Activated naive CD4-positive, alpha-beta T cell treated with anti-CD3 and anti-CD28 coated beads for 36 hours (primary cell): ENCODE results near the gene ZMYND15. TPM values are rescaled to one million over a fixed set of nuclear protein-coding genes. Genes with fewer than 3 reads are reported as not detected.
A peak's percentile ranks its signal among the peaks of the same experiment; 100 is the strongest.

Source experiments
- CTCF ChIA-PET: fragments of 350-600 bp; sonication (Branson Sonifier 250); formaldehyde crosslinking; loops from one replicate; lab custom pipeline; 2021; ENCODE audit warnings: antibody characterized with exemption; lab: Charles Lee
- DNase-seq: peaks from one replicate; pipeline ENCODE4 v3.0.0-alpha.2; 2020
- H3K27ac Mint-ChIP-seq: one replicate; pipeline ENCODE4 v1.8.0; 2021; ENCODE audit warnings: mild to moderate bottlenecking, mixed read lengths
- H3K27me3 Mint-ChIP-seq: one replicate; pipeline ENCODE4 v1.8.0; 2021; ENCODE audit warnings: low read depth, mixed read lengths
- H3K36me3 Mint-ChIP-seq: one replicate; pipeline ENCODE4 v1.8.0; 2021; ENCODE audit warnings: low read depth, mixed read lengths
- H3K4me1 Mint-ChIP-seq: one replicate; pipeline ENCODE4 v1.8.0; 2021; ENCODE audit warnings: low read depth, mixed read lengths
- H3K4me3 Mint-ChIP-seq: one replicate; pipeline ENCODE4 v1.8.0; 2021; ENCODE audit warnings: mild to moderate bottlenecking, moderate library complexity, mixed read lengths
- H3K9me3 Mint-ChIP-seq: one replicate; pipeline ENCODE4 v1.8.0; 2021; ENCODE audit warnings: mixed read lengths
- intact Hi-C: fragments of 100-400 bp; cut with micrococcal nuclease; formaldehyde crosslinking; loops from one replicate; pipeline ENCODE4 v1.15.1; 2023
- total RNA-seq, 2 experiments: library from RNA; stranded (reverse); gene quantifications; one replicate each; pipeline ENCODE4 v1.2.3, GENCODE V29; 2021

Gene ZMYND15
- total RNA-seq, 2 experiments from 2014 or later, result 0.17 TPM; not detected in 1

DNA sequence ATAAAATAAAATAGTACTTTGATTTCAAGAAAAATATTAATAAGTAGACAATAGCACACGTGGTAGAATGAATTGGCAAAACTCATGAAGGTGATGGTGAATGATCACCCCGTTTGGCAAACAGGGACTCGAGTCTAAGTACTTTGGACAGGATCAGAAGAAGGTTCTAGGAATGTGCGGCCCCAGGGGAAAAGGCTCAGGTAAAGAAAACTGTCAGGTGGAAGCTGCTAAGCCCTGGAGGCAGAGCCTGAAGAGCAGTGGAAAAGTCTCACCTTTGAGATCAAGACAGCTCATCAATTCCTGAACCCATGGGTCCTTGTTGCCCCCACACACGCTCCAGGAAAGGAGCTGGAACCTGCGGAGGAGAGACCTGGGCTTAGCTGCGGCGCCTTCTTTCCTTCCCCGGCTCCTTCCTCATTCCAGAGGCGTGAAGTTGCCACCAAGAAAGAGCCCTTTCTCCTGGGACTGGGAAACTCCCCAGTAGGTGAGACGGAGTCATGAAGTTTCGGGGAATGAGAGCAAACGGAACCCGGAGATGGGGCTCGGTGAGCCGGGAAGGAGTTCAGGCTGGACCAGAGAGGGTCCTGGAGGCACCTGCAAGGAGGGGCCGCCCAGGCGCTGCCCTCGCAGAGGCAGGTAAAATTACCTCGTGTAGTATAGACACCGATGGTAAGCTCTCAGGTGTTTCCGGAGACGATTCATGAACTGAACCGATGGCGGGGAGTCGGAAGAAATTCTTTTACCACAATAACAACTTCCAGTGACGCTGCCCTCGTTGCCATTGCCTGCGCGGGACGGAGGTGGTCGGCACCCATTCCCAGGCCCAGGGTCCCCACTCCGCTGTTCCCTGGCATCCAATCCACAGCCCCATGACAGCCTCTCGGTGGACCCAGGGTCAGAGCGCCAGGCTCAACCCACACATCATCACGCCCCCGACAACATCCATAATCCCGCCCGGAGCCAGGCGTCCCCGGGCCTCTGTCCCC lies 1.2 kb upstream of the ZMYND15 start:
- Mint-ChIP-seq H3K27ac (no peak overlapping the region), H3K4me3 (peak overlapping the region; percentile 72), H3K36me3 (no peaks in the 10 kb centered on the region), H3K27me3 (peaks cover 18% of the 10 kb centered on the region), H3K4me1 (peaks cover 20% of the 10 kb centered on the region), H3K9me3 (no peaks in the 10 kb centered on the region)
- DNase-seq, result peak; percentile 24
- CTCF ChIA-PET, result interaction anchor here (0.6 kb wide), 1 partner anchor 174 kb away, joined by 3 read pairs; no protein-coding TSS in a partner anchor
- intact Hi-C loops, result loop anchor here (2.0 kb wide), 1 partner anchor 52 kb away; no protein-coding TSS in a partner anchor

DNA sequence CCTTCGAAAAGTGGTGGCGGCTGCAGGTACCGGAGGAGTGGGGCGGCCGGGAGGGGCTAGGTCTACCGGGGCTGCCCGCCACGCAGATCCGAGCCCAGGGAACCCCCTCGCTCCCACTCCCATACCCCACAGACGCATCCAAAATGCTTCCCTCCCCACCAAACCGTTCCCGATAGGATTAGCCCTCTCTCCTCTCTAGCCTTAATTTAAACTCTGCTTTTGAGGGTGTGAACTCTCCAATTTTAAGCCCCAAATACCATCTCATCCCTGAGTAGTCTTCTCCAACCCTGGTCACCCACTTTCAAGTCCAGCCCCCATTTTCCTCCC lies 355 bp downstream of the ZMYND15 start:
- H3K4me3 Mint-ChIP-seq, result peak overlapping the region; percentile 70
- no peaks in the 10 kb centered on the region for H3K9me3 Mint-ChIP-seq
- CTCF ChIA-PET, result no interaction called here
- H3K27me3 Mint-ChIP-seq, result peaks cover 20% of the 10 kb centered on the region
- H3K27ac Mint-ChIP-seq, result no peak overlapping the region
- intact Hi-C loops, result no loop called here
- no peaks in the 10 kb centered on the region for H3K36me3 Mint-ChIP-seq
- DNase-seq, result no peak
- peaks cover 18% of the 10 kb centered on the region for H3K4me1 Mint-ChIP-seq

DNA sequence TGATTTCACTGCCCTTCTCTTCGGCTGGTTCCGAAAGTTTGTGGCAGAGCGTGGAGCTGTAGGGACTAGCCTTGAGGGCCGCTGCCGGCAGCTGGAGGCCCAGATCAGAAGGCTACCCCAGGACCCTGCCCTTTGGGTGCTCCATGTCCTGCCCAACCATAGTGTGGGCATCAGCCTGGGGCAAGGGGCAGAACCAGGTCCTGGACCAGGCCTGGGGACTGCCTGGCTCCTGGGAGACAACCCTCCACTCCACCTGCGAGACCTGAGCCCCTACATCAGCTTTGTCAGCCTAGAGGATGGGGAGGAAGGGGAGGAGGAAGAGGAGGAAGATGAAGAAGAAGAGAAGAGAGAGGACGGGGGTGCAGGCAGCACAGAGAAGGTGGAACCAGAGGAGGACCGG lies 951 bp downstream of the ZMYND15 start:
- Mint-ChIP-seq H3K36me3 (no peaks in the 10 kb centered on the region), H3K4me1 (peaks cover 22% of the 10 kb centered on the region), H3K9me3 (no peaks in the 10 kb centered on the region), H3K27ac (no peak overlapping the region), H3K4me3 (peak overlapping the region; percentile 70), H3K27me3 (peaks cover 20% of the 10 kb centered on the region)
- no peak for DNase-seq
- CTCF ChIA-PET, result no interaction called here
- intact Hi-C loops, result no loop called here

DNA sequence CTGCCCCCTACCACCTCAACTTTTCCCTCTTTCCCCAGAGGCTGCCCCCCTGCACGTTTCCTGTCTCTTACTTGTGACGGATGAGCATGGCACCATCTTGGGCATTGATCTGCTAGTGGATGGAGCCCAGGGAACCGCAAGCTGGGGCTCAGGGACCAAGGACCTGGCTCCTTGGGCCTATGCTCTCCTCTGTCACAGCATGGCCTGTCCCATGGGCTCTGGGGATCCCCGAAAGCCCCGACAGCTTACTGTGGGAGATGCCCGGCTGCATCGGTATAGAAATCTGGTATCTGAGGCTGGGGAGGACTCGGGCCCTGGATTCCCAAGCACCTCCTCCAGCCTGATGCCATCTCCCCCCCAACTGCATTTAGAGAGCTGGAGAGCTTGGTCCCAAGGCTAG lies 1.9 kb downstream of the ZMYND15 start:
- Mint-ChIP-seq H3K9me3 (no peaks in the 10 kb centered on the region), H3K4me3 (no peak overlapping the region), H3K36me3 (no peaks in the 10 kb centered on the region), H3K27ac (no peak overlapping the region), H3K27me3 (peaks cover 20% of the 10 kb centered on the region), H3K4me1 (peaks cover 21% of the 10 kb centered on the region)
- intact Hi-C loops, result no loop called here
- DNase-seq, result no peak
- CTCF ChIA-PET, result no interaction called here

DNA sequence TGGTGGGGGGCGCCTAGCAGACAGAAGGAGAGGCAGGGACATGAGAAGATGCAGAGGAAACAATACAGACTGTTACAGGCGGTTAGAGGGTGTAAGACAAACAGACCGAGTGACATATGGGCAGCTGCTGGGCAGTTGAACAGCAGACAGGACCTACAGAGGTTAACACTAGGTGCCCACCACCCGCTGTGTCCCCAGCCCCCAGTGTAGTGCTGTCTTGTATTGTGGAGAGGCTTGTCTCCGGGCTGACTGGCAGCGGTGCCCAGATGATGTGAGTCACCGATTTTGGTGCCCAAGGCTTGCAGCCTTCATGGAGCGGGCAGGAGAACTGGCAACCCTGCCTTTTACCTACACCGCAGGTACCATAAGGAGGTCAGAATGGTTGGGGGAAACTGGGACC lies 2.5 kb downstream of the ZMYND15 start:
- CTCF ChIA-PET, result no interaction called here

DNA sequence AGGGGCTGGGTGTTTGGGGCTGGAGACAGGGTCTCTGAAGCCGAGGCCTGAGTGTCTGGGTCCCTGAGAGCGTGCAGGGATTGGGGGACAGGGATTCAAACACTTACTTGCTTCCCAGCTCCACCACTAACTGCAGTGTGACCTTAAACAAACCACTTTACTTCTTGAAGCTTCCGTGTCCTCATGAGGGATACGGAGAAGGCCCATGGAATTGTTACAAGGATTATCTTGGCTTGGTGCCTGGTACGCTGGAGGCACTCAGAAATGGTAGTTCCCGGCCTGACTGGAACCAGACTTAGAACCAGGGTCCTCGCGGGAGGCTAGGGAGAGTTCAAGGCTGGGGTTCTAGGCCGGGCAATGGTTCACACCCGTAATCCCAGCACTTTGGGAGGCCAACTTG lies 3.0 kb downstream of the ZMYND15 start:
- intact Hi-C loops, result no loop called here
- CTCF ChIA-PET, result no interaction called here
- no peak overlapping the region for H3K4me3 Mint-ChIP-seq

More for the DNA sequence above, 2.5 kb downstream of the ZMYND15 start:
- intact Hi-C loops, result no loop called here
- no peak overlapping the region for H3K27ac Mint-ChIP-seq
- peaks cover 22% of the 10 kb centered on the region for H3K4me1 Mint-ChIP-seq
- H3K9me3 Mint-ChIP-seq, result no peaks in the 10 kb centered on the region
- no peak for DNase-seq
- H3K4me3 Mint-ChIP-seq, result no peak overlapping the region
- peaks cover 20% of the 10 kb centered on the region for H3K27me3 Mint-ChIP-seq
- no peaks in the 10 kb centered on the region for H3K36me3 Mint-ChIP-seq

DNA sequence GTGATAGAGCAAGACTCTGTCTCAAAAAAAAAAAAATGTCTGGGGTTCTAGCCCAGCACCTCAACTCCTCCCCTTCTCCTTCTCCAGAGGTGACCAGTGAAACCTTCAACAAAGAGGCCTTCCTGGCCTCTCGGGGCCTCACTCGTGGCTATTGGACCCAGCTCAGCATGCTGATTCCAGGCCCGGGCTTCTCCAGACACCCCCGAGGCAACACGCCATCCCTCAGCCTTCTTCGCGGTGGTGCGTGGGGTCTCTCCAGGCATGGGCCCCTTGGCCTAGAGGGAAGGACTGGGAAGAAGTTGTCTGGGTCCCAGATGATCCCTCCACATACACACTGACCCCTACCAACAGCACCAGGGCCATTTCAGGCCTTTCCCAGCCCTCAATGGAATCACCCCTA lies 3.6 kb downstream of the ZMYND15 start:
- H3K27ac Mint-ChIP-seq, result no peak overlapping the region
- intact Hi-C loops, result no loop called here
- no peak for DNase-seq
- CTCF ChIA-PET, result interaction anchor here (0.6 to 1.5 kb wide), 2 partner anchors 47 to 191 kb away, joined by 3 to 5 read pairs; no protein-coding TSS in a partner anchor
- no peaks in the 10 kb centered on the region for H3K9me3 Mint-ChIP-seq
- H3K27me3 Mint-ChIP-seq, result peaks cover 18% of the 10 kb centered on the region
- no peak overlapping the region for H3K4me3 Mint-ChIP-seq
- no peaks in the 10 kb centered on the region for H3K36me3 Mint-ChIP-seq
- H3K4me1 Mint-ChIP-seq, result peaks cover 28% of the 10 kb centered on the region

More for the DNA sequence above, 3.0 kb downstream of the ZMYND15 start:
- Mint-ChIP-seq H3K27me3 (peaks cover 20% of the 10 kb centered on the region), H3K36me3 (no peaks in the 10 kb centered on the region), H3K9me3 (no peaks in the 10 kb centered on the region), H3K4me1 (peaks cover 24% of the 10 kb centered on the region), H3K27ac (no peak overlapping the region)
- DNase-seq, result no peak

DNA sequence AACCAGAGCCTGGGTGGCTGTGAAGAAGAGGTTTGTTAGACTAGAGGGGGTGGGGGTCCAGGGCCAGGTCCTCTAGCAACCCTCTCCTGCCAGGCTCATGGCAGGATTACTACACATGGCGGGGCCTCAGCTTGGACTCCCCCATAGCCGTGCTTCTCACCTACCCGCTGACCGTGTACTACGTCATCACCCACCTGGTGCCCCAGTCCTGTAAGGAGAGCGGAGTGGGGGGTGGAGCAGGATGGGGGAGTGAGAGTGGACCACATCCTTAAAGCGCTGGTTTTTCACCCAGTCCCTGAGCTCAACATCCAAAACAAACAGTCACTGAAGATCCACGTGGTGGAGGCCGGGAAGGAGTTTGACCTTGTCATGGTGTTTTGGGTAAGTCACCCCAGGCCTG lies 4.3 kb downstream of the ZMYND15 start:
- H3K9me3 Mint-ChIP-seq, result no peaks in the 10 kb centered on the region
- intact Hi-C loops, result no loop called here
- H3K4me1 Mint-ChIP-seq, result peaks cover 28% of the 10 kb centered on the region
- H3K27ac Mint-ChIP-seq, result no peak overlapping the region
- CTCF ChIA-PET, result interaction anchor here (1.5 kb wide), 1 partner anchor 46 kb away, joined by 5 read pairs; no protein-coding TSS in a partner anchor
- H3K4me3 Mint-ChIP-seq, result no peak overlapping the region
- DNase-seq, result no peak
- no peaks in the 10 kb centered on the region for H3K36me3 Mint-ChIP-seq
- peaks cover 11% of the 10 kb centered on the region for H3K27me3 Mint-ChIP-seq

DNA sequence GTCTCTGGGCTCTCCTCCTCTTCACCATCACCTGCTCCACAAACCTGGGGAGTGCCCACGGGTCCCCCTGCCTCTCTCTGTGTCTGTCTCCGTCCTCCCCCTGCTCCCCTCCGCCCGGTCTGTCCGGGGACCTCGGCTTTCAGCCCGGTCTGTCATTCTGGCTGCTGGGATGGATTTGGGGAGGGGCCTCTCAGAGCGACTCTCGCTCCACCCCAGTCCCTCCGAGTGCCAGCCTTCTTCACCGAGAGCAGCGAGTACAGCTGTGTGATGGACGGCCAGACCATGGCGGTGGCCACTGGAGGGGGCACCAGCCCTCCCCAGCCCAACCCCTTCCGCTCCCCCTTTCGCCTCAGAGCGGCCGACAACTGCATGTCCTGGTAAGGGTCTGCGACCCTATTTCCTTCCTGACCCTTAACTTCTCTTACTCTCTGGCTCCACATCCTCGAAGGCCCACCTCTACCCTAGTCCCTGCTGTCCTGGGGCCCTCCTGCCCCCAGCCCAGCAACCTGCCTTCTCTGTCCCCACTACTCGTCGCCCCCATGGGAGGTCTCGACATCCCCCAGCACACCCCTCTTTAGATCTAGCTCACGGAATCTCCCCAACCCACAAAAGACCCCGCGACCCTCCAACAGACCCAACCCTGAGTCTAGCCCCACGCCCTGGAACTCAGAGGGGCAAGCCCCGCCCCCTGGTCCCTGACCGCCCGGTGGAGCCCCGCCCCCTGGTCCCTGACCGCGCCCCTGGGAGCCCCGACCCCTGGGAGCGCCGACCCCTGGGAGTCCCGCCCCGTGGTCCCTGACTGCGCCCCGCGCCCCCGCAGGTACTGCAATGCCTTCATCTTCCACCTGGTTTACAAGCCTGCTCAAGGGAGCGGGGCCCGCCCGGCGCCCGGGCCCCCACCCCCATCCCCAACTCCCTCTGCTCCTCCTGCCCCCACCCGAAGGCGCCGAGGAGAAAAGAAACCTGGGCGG lies 5.7 kb downstream of the ZMYND15 start:
- H3K9me3 Mint-ChIP-seq, result no peaks in the 10 kb centered on the region
- peaks cover 23% of the 10 kb centered on the region for H3K4me1 Mint-ChIP-seq
- CTCF ChIA-PET, result no interaction called here
- no peak overlapping the region for H3K27ac Mint-ChIP-seq
- H3K4me3 Mint-ChIP-seq, result peak overlapping the region; percentile 8
- H3K27me3 Mint-ChIP-seq, result peaks cover 8% of the 10 kb centered on the region
- no peaks in the 10 kb centered on the region for H3K36me3 Mint-ChIP-seq
- intact Hi-C loops, result no loop called here
- no peak for DNase-seq

DNA sequence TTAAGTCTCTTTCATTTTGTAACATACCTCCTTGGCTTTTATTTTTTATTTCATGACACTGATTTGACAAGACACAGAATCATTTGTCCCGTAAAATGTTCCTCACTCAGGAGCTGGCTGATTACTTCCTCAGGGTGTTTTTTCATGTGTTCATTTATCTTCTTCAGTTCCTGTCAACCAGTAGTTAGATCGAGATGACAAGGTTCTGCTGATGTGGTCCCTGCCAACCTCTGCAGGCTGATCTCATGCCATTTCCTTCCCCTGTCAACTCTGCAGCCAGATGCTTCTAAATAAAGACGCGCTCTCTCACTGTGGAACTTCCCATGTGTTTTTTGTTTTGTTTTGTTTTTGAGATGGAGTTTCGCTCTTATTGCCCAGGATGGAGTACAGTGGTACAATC lies 8.2 kb downstream of the ZMYND15 start:
- CTCF ChIA-PET, result no interaction called here
- peaks cover 21% of the 10 kb centered on the region for H3K4me1 Mint-ChIP-seq
- peak overlapping the region; percentile 20 for H3K27ac Mint-ChIP-seq
- peaks cover 2% of the 10 kb centered on the region for H3K27me3 Mint-ChIP-seq
- H3K9me3 Mint-ChIP-seq, result no peaks in the 10 kb centered on the region
- intact Hi-C loops, result no loop called here
- peak; percentile 64 for DNase-seq
- H3K36me3 Mint-ChIP-seq, result no peaks in the 10 kb centered on the region
- H3K4me3 Mint-ChIP-seq, result peak overlapping the region; percentile 44

DNA sequence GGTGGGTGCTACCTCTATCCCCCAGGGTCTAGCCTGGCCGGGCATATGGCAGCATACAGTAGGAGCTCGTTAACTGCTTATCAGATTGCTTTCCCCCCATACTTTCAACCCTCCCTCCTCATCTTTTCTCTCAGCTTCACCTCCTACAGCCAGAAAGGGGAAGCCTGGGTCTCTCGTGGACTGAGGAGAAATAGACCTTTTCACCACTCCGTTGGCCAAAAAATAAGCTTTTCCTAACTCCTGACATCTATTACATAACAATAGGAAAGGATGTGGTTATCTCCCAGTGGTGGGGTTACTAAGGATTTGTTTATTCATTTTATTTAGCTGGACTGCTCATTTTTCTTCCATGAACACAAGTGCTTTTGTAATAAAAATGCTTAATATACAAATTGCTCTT lies 9.1 kb downstream of the ZMYND15 start:
- Mint-ChIP-seq H3K36me3 (no peaks in the 10 kb centered on the region), H3K27me3 (peaks cover 2% of the 10 kb centered on the region), H3K9me3 (no peaks in the 10 kb centered on the region), H3K4me1 (peaks cover 21% of the 10 kb centered on the region), H3K27ac (no peak overlapping the region), H3K4me3 (no peak overlapping the region)
- DNase-seq, result no peak
- intact Hi-C loops, result no loop called here
- CTCF ChIA-PET, result no interaction called here

DNA sequence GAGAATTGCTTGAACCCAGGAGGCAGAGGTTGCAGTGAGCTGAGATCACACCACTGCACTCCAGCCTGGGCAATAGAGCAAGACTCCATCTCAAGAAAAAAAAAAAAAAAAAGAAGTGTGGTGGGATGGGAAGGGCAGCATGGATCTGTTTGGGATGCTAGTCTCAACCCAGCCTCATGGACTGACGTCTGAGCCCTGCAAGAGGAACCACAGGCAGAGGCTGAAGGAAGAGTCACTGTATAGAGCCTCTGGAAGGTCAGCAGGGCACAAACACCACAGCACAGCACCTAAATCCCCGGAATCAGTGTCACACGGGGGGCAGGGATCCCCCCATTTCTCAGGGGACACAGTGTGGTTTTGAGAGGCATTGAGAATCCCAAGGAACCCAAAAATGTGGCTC lies 11.0 kb downstream of the ZMYND15 start:
- CTCF ChIA-PET, result no interaction called here
- H3K4me1 Mint-ChIP-seq, result peaks cover 17% of the 10 kb centered on the region
- no peaks in the 10 kb centered on the region for H3K27me3 Mint-ChIP-seq
- intact Hi-C loops, result no loop called here
- no peak overlapping the region for H3K27ac Mint-ChIP-seq
- H3K4me3 Mint-ChIP-seq, result no peak overlapping the region
- no peaks in the 10 kb centered on the region for H3K9me3 Mint-ChIP-seq
- DNase-seq, result no peak
- H3K36me3 Mint-ChIP-seq, result no peaks in the 10 kb centered on the region
